Measurements from ENCODE around the gene ATF6B. TPM values are rescaled to one million over a fixed set of nuclear protein-coding genes. Genes with fewer than 3 reads are reported as not detected.

The ATF6B gene
- total and polyA plus RNA-seq, 2 experiments from 2014 or later, result 37.9 to 43.7 TPM

DNA sequence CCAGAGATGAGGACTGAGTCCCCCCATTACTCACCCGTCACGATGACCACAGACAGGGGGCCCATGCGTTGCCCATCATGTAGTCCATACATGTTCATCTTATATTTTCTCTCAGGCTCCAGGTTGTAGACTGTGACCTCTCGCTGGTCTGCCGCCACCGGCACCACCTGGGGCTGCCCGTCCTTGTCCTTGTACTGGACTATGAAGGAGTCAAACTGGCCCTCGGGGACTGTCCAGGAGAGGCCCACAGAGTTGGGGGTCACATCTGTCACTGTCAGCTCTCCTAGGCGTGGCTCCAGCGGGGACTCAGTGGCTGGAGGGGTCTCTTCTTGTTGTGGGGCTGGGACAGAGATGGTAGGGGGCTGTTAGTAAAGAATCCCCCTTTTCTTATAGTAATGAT, 54.4 kb downstream of the ATF6B start:
- no peak overlapping the region for H3K27ac ChIP-seq
- no peaks in the 10 kb centered on the region for H3K9me2 ChIP-seq (replicated peaks; ENCODE audit: insufficient read depth)
- H3K9me3 ChIP-seq (ENCODE audit: low read depth), result no peaks in the 10 kb centered on the region
- TF ChIP-seq EZH2 (IDR thresholded peaks at IDR 0.05; ENCODE audit: borderline replicate concordance), result no peak
- TF ChIP-seq, protein P1, sequence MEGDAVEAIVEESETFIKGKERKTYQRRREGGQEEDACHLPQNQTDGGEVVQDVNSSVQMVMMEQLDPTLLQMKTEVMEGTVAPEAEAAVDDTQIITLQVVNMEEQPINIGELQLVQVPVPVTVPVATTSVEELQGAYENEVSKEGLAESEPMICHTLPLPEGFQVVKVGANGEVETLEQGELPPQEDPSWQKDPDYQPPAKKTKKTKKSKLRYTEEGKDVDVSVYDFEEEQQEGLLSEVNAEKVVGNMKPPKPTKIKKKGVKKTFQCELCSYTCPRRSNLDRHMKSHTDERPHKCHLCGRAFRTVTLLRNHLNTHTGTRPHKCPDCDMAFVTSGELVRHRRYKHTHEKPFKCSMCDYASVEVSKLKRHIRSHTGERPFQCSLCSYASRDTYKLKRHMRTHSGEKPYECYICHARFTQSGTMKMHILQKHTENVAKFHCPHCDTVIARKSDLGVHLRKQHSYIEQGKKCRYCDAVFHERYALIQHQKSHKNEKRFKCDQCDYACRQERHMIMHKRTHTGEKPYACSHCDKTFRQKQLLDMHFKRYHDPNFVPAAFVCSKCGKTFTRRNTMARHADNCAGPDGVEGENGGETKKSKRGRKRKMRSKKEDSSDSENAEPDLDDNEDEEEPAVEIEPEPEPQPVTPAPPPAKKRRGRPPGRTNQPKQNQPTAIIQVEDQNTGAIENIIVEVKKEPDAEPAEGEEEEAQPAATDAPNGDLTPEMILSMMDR (IDR thresholded peaks at IDR 0.05; ENCODE audit: poor library complexity), result no peak
- TF ChIP-seq EZH2phosphoT487 (IDR thresholded peaks at IDR 0.05; ENCODE audit: low read depth, severe bottlenecking, unreplicated experiment), result no peak
- H3K79me2 ChIP-seq, result no peaks in the 10 kb centered on the region
- H3K4me3 ChIP-seq, result no peak overlapping the region
- no peak for DNase-seq (ENCODE audit: low spot score)
- over 99% methylated on average over 10 of the region's 10 CpGs for WGBS (ENCODE audit: low lambda C conversion rate, missing lambda C conversion rate)
- no peak overlapping the region for H3K4me2 ChIP-seq
- no peaks in the 10 kb centered on the region for H3K27me3 ChIP-seq
- H4K20me1 ChIP-seq (ENCODE audit: insufficient read depth, poor library complexity, severe bottlenecking), result no peaks in the 10 kb centered on the region
- H2AFZ ChIP-seq, result no peak overlapping the region
- H3K36me3 ChIP-seq (replicated peaks; ENCODE audit: insufficient read depth, low read depth), result no peaks in the 10 kb centered on the region
- H3K4me1 ChIP-seq (ENCODE audit: insufficient read depth), result peaks cover 8% of the 10 kb centered on the region

DNA sequence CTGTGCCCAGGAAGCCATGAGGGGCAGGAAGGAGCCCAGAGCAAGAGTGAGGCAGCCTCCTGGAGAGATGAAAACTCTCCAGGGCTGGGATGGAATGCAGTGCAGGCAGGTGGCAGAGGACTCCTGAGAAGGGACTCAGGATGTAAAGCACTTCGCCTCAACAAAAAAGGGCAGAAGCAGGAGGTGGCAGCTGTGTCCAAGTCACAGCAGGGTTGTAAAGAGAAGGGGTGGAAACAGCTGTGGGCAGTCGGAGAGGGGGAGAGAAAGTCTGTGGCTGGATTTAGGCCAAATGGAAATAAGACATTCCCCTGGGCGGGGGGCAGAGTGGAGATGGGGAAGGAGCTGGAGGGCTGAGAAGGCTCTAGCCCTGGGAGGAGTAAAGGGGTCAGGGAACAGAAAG, 54.9 kb downstream of the ATF6B start:
- Histone ChIP-seq H2AFZ (no peak overlapping the region), H3K9me2 (replicated peaks; ENCODE audit: insufficient read depth) (no peaks in the 10 kb centered on the region), H3K79me2 (no peaks in the 10 kb centered on the region), H3K4me1 (ENCODE audit: insufficient read depth) (peaks cover 8% of the 10 kb centered on the region), H3K27me3 (no peaks in the 10 kb centered on the region), H3K4me3 (no peak overlapping the region), H4K20me1 (ENCODE audit: insufficient read depth, poor library complexity, severe bottlenecking) (no peaks in the 10 kb centered on the region), H3K9me3 (ENCODE audit: low read depth) (no peaks in the 10 kb centered on the region), H3K4me2 (no peak overlapping the region), H3K27ac (no peak overlapping the region), H3K36me3 (replicated peaks; ENCODE audit: insufficient read depth, low read depth) (no peaks in the 10 kb centered on the region)
- DNase-seq (ENCODE audit: low spot score), result no peak
- WGBS (ENCODE audit: low lambda C conversion rate, missing lambda C conversion rate), result 88% methylated on average over 3 of the region's 3 CpGs
- TF ChIP-seq EZH2phosphoT487 (IDR thresholded peaks at IDR 0.05; ENCODE audit: low read depth, severe bottlenecking, unreplicated experiment) (no peak), EZH2 (IDR thresholded peaks at IDR 0.05; ENCODE audit: borderline replicate concordance) (no peak)
- TF ChIP-seq, protein P1 (IDR thresholded peaks at IDR 0.05; ENCODE audit: poor library complexity), result no peak

DNA sequence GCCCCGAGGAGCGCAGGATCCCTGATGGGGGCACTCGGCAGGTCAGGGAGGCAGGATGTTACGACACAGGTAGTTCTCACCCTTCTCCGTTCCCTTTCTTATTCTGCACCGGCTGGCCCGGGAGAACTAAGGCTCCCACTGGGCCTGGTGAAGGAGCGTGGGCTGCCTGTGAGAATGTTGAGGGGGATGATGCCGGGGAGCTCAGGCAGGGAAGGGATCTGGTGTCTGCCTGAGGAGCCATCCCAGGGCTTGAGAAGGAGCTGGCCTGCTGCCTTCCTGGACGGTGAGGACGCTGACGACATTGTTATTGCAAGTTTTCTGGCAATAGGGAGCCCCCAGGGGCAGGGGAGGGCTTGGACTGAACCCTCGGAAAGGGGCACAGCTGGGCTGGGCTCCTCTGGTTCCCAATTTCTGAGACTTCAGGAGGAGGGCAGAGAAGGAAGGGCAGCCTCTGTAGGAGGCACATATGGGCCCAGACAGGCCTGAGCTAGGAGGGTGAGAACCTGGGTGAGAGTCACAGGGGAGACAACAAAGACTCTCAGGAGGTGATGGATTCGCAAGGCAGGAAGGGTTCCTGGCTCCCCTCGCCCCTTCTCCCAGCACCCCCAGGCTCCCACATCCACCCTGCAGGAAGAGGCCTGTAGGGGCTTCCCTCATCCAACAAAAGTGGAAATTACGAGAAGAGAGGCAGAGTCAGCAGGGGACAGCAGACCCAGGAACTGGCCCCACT, 57.1 kb downstream of the ATF6B start:
- Histone ChIP-seq H3K36me3 (replicated peaks; ENCODE audit: insufficient read depth, low read depth) (no peaks in the 10 kb centered on the region), H2AFZ (no peak overlapping the region), H3K9me2 (replicated peaks; ENCODE audit: insufficient read depth) (no peaks in the 10 kb centered on the region), H3K27me3 (no peaks in the 10 kb centered on the region), H3K79me2 (no peaks in the 10 kb centered on the region), H4K20me1 (ENCODE audit: insufficient read depth, poor library complexity, severe bottlenecking) (no peaks in the 10 kb centered on the region), H3K9me3 (ENCODE audit: low read depth) (no peaks in the 10 kb centered on the region), H3K4me3 (no peak overlapping the region), H3K4me2 (no peak overlapping the region), H3K4me1 (ENCODE audit: insufficient read depth) (peaks cover 1% of the 10 kb centered on the region), H3K27ac (no peak overlapping the region)
- DNase-seq (ENCODE audit: low spot score), result no peak
- WGBS (ENCODE audit: low lambda C conversion rate, missing lambda C conversion rate), result 77% methylated on average over 16 of the region's 16 CpGs
- TF ChIP-seq, protein P1 (IDR thresholded peaks at IDR 0.05; ENCODE audit: poor library complexity), result no peak
- TF ChIP-seq EZH2 (IDR thresholded peaks at IDR 0.05; ENCODE audit: borderline replicate concordance) (no peak), EZH2phosphoT487 (IDR thresholded peaks at IDR 0.05; ENCODE audit: low read depth, severe bottlenecking, unreplicated experiment) (no peak)
